HCT116 (cell line): ENCODE data around the gene SLC29A1.

Source experiments
- ATF3 ChIP-seq: IDR thresholded peaks from 2 replicates; pipeline ENCODE4 v1.6.1; 2012
- CEBPB ChIP-seq: IDR thresholded peaks from 2 replicates; pipeline ENCODE4 v1.6.1; 2012; ENCODE audit warnings: low read depth
- CTCF ChIP-seq, 3 experiments: fragments of 200-600 bp in 1 of 3; sonication (generic) in 1 of 3; IDR thresholded peaks in 2 of 3; conservative IDR thresholded peaks in 1 of 3; 2 replicates each; pipeline ENCODE4 v1.5.1; 2012 to 2017; ENCODE audit warnings: low read depth in 2 of 3, low read length in 2 of 3, antibody characterized with exemption in 1 of 3, borderline replicate concordance in 1 of 3, control low read depth in 1 of 3, mild to moderate bottlenecking in 1 of 3, mixed read lengths in 1 of 3, mixed run types in 1 of 3, moderate library complexity in 1 of 3; ENCODE audit not compliant: insufficient read depth in 1 of 3
- EZH2 ChIP-seq: fragments of 200-600 bp; sonication (generic); IDR thresholded peaks from 2 replicates; pipeline ENCODE4 v1.6.1; 2017; ENCODE audit warnings: antibody characterized with exemption, mixed run types
- FOSL1 ChIP-seq: IDR thresholded peaks from 2 replicates; pipeline ENCODE4 v1.6.1; 2012; ENCODE audit warnings: low read depth
- POLR2A ChIP-seq: IDR thresholded peaks from 2 replicates; pipeline ENCODE4 v1.7.0; 2011; ENCODE audit warnings: borderline replicate concordance; ENCODE audit not compliant: insufficient read depth, insufficient read length; ENCODE audit errors: extremely low read depth
- RAD21 ChIP-seq: IDR thresholded peaks from 2 replicates; pipeline ENCODE4 v1.6.1; 2012; ENCODE audit warnings: low read depth, mild to moderate bottlenecking
- REST ChIP-seq: IDR thresholded peaks from 2 replicates; pipeline ENCODE4 v1.6.1; 2012; ENCODE audit warnings: low read depth
- SP1 ChIP-seq: IDR thresholded peaks from 2 replicates; pipeline ENCODE4 v1.6.1; 2012; ENCODE audit warnings: low read depth
- YY1 ChIP-seq: IDR thresholded peaks from 2 replicates; pipeline ENCODE4 v1.6.1; 2011; ENCODE audit warnings: low read length, low read depth, moderate library complexity, mild to moderate bottlenecking; ENCODE audit not compliant: insufficient replicate concordance; ENCODE audit errors: extremely low read depth
- ZFX ChIP-seq: fragments of 450-650 bp; IDR thresholded peaks from 2 replicates; pipeline ENCODE4 v1.6.1; 2017
- ZNF274 ChIP-seq: fragments of 200-500 bp; sonication (Bioruptor generic); IDR thresholded peaks from 2 replicates; pipeline ENCODE4 v1.6.1; 2014; ENCODE audit warnings: mild to moderate bottlenecking, low read depth, low read length, inconsistent platforms

GRCh38 chr6:44269178-44269920, 46.0 kb downstream of the SLC29A1 start:
- TF ChIP-seq POLR2A, result no peak
- TF ChIP-seq CTCF (IDR thresholded peaks at IDR 0.05 in 2 of 3, conservative IDR thresholded peaks at IDR 0.05 in 1 of 3; ENCODE audit: borderline replicate concordance in 1 of 3, insufficient read depth in 1 of 3, low read depth in 2 of 3, low read length in 2 of 3), result no peak
- no peak for TF ChIP-seq REST
- no peak for TF ChIP-seq YY1
- TF ChIP-seq ZNF274, result no peak
- TF ChIP-seq RAD21, result no peak
- TF ChIP-seq ATF3, result no peak
- no peak for TF ChIP-seq EZH2
- TF ChIP-seq CEBPB, result no peak
- no peak for TF ChIP-seq FOSL1
- TF ChIP-seq ZFX, result no peak
- TF ChIP-seq SP1, result no peak
